ENCODE results near the gene LILRB5.

- TF ChIP-seq CTCF (IDR thresholded peaks at IDR 0.05 in 2 of 3, conservative IDR thresholded peaks at IDR 0.05 in 1 of 3; ENCODE audit: borderline replicate concordance in 1 of 3, insufficient read depth in 1 of 3, low read depth in 2 of 3, low read length in 2 of 3) (no peak), TCF7L2 (IDR thresholded peaks at IDR 0.05; ENCODE audit: borderline replicate concordance, extremely low read depth, insufficient read depth, insufficient read length) (no peak), POLR2A (IDR thresholded peaks at IDR 0.05; ENCODE audit: borderline replicate concordance, extremely low read depth, insufficient read depth, insufficient read length) (no peak), POLR2AphosphoS5 (IDR thresholded peaks at IDR 0.05; ENCODE audit: low read depth, low read length) (no peak), EGR1 (IDR thresholded peaks at IDR 0.05; ENCODE audit: low read depth) (no peak), FOSL1 (IDR thresholded peaks at IDR 0.05; ENCODE audit: low read depth) (no peak), EZH2phosphoT487 (IDR thresholded peaks at IDR 0.05; ENCODE audit: borderline replicate concordance) (no peak), YY1 (IDR thresholded peaks at IDR 0.05; ENCODE audit: extremely low read depth, insufficient replicate concordance, low read depth, low read length) (no peak), CEBPB (IDR thresholded peaks at IDR 0.05; ENCODE audit: low read depth) (no peak), REST (IDR thresholded peaks at IDR 0.05; ENCODE audit: low read depth) (no peak), ATF3 (IDR thresholded peaks at IDR 0.05) (no peak), EZH2 (IDR thresholded peaks at IDR 0.05) (no peak)
Observed at GRCh38 chr19:54252845-54253244, 4.2 kb downstream of the LILRB5 start.

Measured in HCT116 (cell line).